HL-60 (cell line): Measurements from ENCODE around the gene BTG2.

Source experiments
- CTCF ChIP-seq: IDR thresholded peaks from one replicate; pipeline ENCODE4 v1.5.1; 2011; ENCODE audit warnings: low read length, control low read depth, inconsistent platforms; ENCODE audit not compliant: insufficient read depth
- GABPA ChIP-seq: IDR thresholded peaks from 2 replicates; pipeline ENCODE4 v1.6.1; 2012; ENCODE audit warnings: low read depth
- POLR2AphosphoS5 ChIP-seq: IDR thresholded peaks from 2 replicates; pipeline ENCODE4 v1.6.1; 2012; ENCODE audit warnings: low read depth
- REST ChIP-seq: IDR thresholded peaks from 2 replicates; pipeline ENCODE4 v1.6.1; 2012; ENCODE audit warnings: low read depth; ENCODE audit not compliant: insufficient replicate concordance

GRCh38 chr1:203271962-203272632 is 33.2 kb upstream of the BTG2 start:
- TF ChIP-seq REST (no peak), CTCF (no peak), POLR2AphosphoS5 (no peak), GABPA (no peak)
